ENCODE results near the gene CLDN7.

The CLDN7 gene

GRCh38 chr17:7262935-7263800 is 890 bp upstream of the CLDN7 start:
- Histone ChIP-seq H3K79me2 (ENCODE audit: control insufficient read depth, insufficient read depth, low read length, unreplicated experiment) (no peaks in the 10 kb centered on the region), H3K27ac (ENCODE audit: low read depth, low read length) (no peak overlapping the region), H2AFZ (ENCODE audit: low read length, unreplicated experiment) (peak overlapping the region; percentile 48), H3K36me3 (ENCODE audit: insufficient read depth, low read length) (peaks cover 12% of the 10 kb centered on the region), H3K4me3 (ENCODE audit: low read depth, low read length) (peak overlapping the region; percentile 51; the same call in 1 of the 2 replicates), H3K27me3 (ENCODE audit: insufficient read depth, low read length) (peaks cover 16% of the 10 kb centered on the region), H3K4me1 (ENCODE audit: control insufficient read depth, insufficient read depth, low read length, unreplicated experiment) (peaks cover 29% of the 10 kb centered on the region)

DNA sequence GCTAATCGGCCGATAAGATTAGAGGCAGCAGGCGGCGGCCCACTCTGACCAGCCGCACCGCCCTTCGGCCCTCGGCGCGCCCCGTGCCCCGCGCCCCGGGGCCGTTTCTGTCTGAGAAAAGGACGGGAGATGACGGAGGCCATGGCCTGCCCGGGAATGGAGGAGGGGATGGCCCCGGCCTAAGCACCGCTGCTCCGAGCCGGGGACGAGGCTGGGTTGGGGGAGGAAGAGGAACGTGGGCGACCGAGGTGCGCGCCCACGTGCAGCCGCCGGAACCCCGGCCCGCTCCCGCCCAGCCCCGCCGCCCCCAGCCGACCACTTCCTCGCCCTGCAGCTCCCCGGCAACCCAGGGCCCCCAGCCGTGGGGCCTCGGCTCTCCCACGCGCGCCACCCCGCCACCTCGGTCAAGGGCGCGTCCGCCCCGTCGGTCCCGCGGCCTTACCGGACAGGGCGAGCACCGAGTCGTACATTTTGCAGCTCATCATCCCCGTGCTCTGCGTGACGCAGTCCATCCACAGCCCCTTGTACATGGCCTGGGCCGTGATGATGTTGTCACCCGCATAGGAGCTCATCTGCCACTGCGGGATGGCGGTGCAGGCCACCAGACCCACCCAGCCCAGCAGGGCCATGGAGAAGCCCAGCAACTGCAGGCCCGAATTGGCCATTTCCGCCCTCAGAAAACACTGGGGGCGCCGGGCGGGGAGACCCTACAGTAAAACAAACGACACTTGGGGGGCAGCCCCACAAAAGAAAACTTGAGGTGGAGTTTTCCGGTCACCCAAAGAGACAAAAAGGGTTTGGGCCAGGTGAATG is 693 bp downstream of the CLDN7 start:
- H3K79me2 ChIP-seq (ENCODE audit: control insufficient read depth, insufficient read depth, low read length, unreplicated experiment): no peaks in the 10 kb centered on the region
- peak overlapping the region; percentile 59 for H3K4me3 ChIP-seq (ENCODE audit: low read depth, low read length)
- H3K27me3 ChIP-seq (ENCODE audit: insufficient read depth, low read length): peaks cover 16% of the 10 kb centered on the region
- H2AFZ ChIP-seq (ENCODE audit: low read length, unreplicated experiment): peak overlapping the region; percentile 56
- H3K27ac ChIP-seq (ENCODE audit: low read depth, low read length): no peak overlapping the region
- H3K4me1 ChIP-seq (ENCODE audit: control insufficient read depth, insufficient read depth, low read length, unreplicated experiment): peaks cover 29% of the 10 kb centered on the region
- H3K36me3 ChIP-seq (ENCODE audit: insufficient read depth, low read length): peaks cover 12% of the 10 kb centered on the region

GRCh38 chr17:7260651-7261378 is 1.5 kb downstream of the CLDN7 start:
- peak overlapping the region; percentile 59 for H3K4me3 ChIP-seq (ENCODE audit: low read depth, low read length)
- peaks cover 25% of the 10 kb centered on the region for H3K4me1 ChIP-seq (ENCODE audit: control insufficient read depth, insufficient read depth, low read length, unreplicated experiment)
- peaks cover 12% of the 10 kb centered on the region for H3K36me3 ChIP-seq (ENCODE audit: insufficient read depth, low read length)
- H3K27ac ChIP-seq (ENCODE audit: low read depth, low read length): no peak overlapping the region
- peaks cover 16% of the 10 kb centered on the region for H3K27me3 ChIP-seq (ENCODE audit: insufficient read depth, low read length)
- H2AFZ ChIP-seq (ENCODE audit: low read length, unreplicated experiment): peak overlapping the region; percentile 56
- no peaks in the 10 kb centered on the region for H3K79me2 ChIP-seq (ENCODE audit: control insufficient read depth, insufficient read depth, low read length, unreplicated experiment)

DNA sequence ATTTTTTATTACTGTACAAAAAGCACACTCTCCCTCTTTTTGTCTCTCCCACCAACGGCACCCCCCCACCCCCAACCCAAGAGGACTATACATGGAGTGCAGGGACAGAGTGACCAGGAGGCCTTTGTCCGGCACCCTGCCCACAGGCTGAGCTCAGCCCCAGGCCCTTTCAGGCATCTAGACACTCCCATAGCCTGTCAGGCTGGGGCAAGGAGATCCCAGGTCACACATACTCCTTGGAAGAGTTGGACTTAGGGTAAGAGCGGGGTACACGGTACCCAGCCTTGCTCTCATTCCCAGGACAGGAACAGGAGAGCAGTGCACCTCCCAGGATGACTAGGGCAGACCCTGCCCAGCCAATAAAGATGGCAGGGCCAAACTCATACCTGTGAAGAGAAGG is 2.1 kb downstream of the CLDN7 start:
- H3K36me3 ChIP-seq (ENCODE audit: insufficient read depth, low read length): peaks cover 14% of the 10 kb centered on the region
- peaks cover 24% of the 10 kb centered on the region for H3K4me1 ChIP-seq (ENCODE audit: control insufficient read depth, insufficient read depth, low read length, unreplicated experiment)
- H2AFZ ChIP-seq (ENCODE audit: low read length, unreplicated experiment): no peak overlapping the region
- H3K4me3 ChIP-seq (ENCODE audit: low read depth, low read length): no peak overlapping the region
- no peak overlapping the region for H3K27ac ChIP-seq (ENCODE audit: low read depth, low read length)
- H3K27me3 ChIP-seq (ENCODE audit: insufficient read depth, low read length): peaks cover 16% of the 10 kb centered on the region
- H3K79me2 ChIP-seq (ENCODE audit: control insufficient read depth, insufficient read depth, low read length, unreplicated experiment): no peaks in the 10 kb centered on the region

- H3K27ac ChIP-seq (ENCODE audit: low read depth, low read length): peak overlapping the region; percentile 52
- peaks cover 16% of the 10 kb centered on the region for H3K36me3 ChIP-seq (ENCODE audit: insufficient read depth, low read length)
- H3K4me1 ChIP-seq (ENCODE audit: control insufficient read depth, insufficient read depth, low read length, unreplicated experiment): peaks cover 24% of the 10 kb centered on the region
- H2AFZ ChIP-seq (ENCODE audit: low read length, unreplicated experiment): no peak overlapping the region
- H3K27me3 ChIP-seq (ENCODE audit: insufficient read depth, low read length): peaks cover 16% of the 10 kb centered on the region
- no peaks in the 10 kb centered on the region for H3K79me2 ChIP-seq (ENCODE audit: control insufficient read depth, insufficient read depth, low read length, unreplicated experiment)
- peak overlapping the region; percentile 25; the same call in 1 of the 2 replicates for H3K4me3 ChIP-seq (ENCODE audit: low read depth, low read length)
Observed at GRCh38 chr17:7259555-7259889, 2.8 kb downstream of the CLDN7 start.

DNA sequence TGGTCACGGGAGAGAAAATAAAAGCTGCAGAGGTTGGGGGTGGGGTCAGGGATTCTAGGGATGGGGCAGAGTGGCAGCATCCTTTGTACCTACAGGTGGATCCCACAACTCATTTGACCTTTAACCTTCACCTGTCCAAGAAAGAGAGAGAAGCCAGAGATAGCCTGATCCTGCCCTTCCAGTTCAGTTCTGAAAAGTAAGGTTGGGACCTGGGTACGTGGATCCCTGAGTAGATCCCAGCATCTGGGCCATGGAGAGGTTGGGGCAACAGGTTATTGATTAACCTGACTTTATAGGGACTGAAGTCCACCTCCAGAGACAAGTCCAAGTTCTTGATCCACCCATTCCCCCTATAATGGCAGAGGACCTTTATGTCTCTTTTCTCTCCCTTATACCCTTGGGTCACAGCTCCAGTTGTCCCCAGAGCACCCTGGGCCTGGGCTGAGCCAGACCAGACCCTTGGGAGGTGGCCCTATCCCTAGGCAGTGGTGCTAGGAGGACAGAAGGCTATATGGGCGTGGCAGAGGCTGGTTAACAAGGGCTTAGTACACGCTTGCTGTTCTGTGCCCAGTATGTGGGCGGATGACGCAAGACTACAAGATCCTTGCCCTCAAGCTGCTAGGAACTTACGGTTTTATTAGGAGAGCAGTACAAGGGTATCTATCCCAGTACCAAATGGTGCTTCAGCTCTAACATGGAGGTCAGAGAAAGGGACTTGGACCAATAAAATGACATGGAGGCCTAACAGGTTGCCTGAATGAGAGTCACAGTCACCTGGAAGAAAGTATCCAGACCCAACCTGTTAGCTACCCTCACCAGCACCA is 3.3 kb downstream of the CLDN7 start:
- Histone ChIP-seq H2AFZ (ENCODE audit: low read length, unreplicated experiment) (no peak overlapping the region), H3K4me1 (ENCODE audit: control insufficient read depth, insufficient read depth, low read length, unreplicated experiment) (peaks cover 19% of the 10 kb centered on the region), H3K4me3 (ENCODE audit: low read depth, low read length) (peak overlapping the region; percentile 25; the same call in 1 of the 2 replicates), H3K36me3 (ENCODE audit: insufficient read depth, low read length) (peaks cover 21% of the 10 kb centered on the region), H3K79me2 (ENCODE audit: control insufficient read depth, insufficient read depth, low read length, unreplicated experiment) (peaks cover 5% of the 10 kb centered on the region), H3K27ac (ENCODE audit: low read depth, low read length) (peak overlapping the region; percentile 52), H3K27me3 (ENCODE audit: insufficient read depth, low read length) (peaks cover 16% of the 10 kb centered on the region)

DNA sequence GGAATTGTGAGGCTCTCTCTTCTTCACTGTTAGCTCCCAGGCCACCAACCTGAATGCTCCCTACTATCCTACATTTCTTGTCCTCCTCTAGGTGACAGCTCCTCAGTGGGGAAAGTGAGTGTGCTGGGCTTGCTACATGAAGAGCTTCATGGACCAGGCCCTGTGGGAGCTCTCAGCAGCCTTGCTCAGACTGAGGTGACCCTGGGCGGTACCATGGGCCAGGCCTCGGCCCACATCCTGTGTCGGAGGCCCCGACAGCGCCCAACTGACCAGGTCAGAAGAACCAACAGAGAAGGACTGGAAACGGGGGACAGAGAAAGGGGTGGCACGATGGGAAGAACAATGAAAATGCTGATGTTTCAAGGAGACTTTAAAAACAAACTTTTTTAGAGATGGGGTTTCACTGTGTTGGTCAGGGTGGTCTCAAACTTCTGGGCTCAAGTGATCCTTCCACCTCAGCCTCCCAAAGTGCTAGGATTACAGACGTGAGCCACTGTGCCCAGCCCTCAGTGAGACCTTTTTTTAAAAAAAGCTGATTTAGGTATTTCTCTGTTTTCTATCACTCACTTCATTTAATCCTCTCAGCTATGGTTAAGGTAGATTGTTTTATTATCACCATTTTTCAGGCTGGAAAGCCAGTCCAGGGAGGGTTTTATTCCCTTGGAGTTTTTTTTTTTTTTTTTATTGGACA is 5.4 kb downstream of the CLDN7 start:
- no peak overlapping the region for H2AFZ ChIP-seq (ENCODE audit: low read length, unreplicated experiment)
- H3K4me3 ChIP-seq (ENCODE audit: low read depth, low read length): no peak overlapping the region
- no peak overlapping the region for H3K27ac ChIP-seq (ENCODE audit: low read depth, low read length)
- peaks cover 17% of the 10 kb centered on the region for H3K79me2 ChIP-seq (ENCODE audit: control insufficient read depth, insufficient read depth, low read length, unreplicated experiment)
- peaks cover 20% of the 10 kb centered on the region for H3K4me1 ChIP-seq (ENCODE audit: control insufficient read depth, insufficient read depth, low read length, unreplicated experiment)
- peaks cover 26% of the 10 kb centered on the region for H3K36me3 ChIP-seq (ENCODE audit: insufficient read depth, low read length)
- H3K27me3 ChIP-seq (ENCODE audit: insufficient read depth, low read length): peaks cover 9% of the 10 kb centered on the region

GRCh38 chr17:7254511-7254910 is 7.8 kb downstream of the CLDN7 start:
- H2AFZ ChIP-seq (ENCODE audit: low read length, unreplicated experiment): no peak overlapping the region
- H3K36me3 ChIP-seq (ENCODE audit: insufficient read depth, low read length): peaks cover 26% of the 10 kb centered on the region
- H3K79me2 ChIP-seq (ENCODE audit: control insufficient read depth, insufficient read depth, low read length, unreplicated experiment): peaks cover 37% of the 10 kb centered on the region
- no peak overlapping the region; the same call in 1 of the 2 replicates for H3K4me3 ChIP-seq (ENCODE audit: low read depth, low read length)
- peaks cover 27% of the 10 kb centered on the region for H3K4me1 ChIP-seq (ENCODE audit: control insufficient read depth, insufficient read depth, low read length, unreplicated experiment)
- no peak overlapping the region for H3K27ac ChIP-seq (ENCODE audit: low read depth, low read length)
- no peaks in the 10 kb centered on the region for H3K27me3 ChIP-seq (ENCODE audit: insufficient read depth, low read length)

- peaks cover 25% of the 10 kb centered on the region for H3K4me1 ChIP-seq (ENCODE audit: control insufficient read depth, insufficient read depth, low read length, unreplicated experiment)
- peaks cover 51% of the 10 kb centered on the region for H3K79me2 ChIP-seq (ENCODE audit: control insufficient read depth, insufficient read depth, low read length, unreplicated experiment)
- peak overlapping the region; percentile 96 for H3K4me3 ChIP-seq (ENCODE audit: low read depth, low read length)
- no peak overlapping the region for H2AFZ ChIP-seq (ENCODE audit: low read length, unreplicated experiment)
- peak overlapping the region; percentile 97 for H3K27ac ChIP-seq (ENCODE audit: low read depth, low read length)
- peaks cover 15% of the 10 kb centered on the region; the same call in 1 of the 2 replicates for H3K36me3 ChIP-seq (ENCODE audit: insufficient read depth, low read length)
- H3K27me3 ChIP-seq (ENCODE audit: insufficient read depth, low read length): no peaks in the 10 kb centered on the region
Observed at GRCh38 chr17:7253082-7253481, 9.2 kb downstream of the CLDN7 start.

Measured in ACC112 (cell line).